IMR-90 (cell line): ENCODE results near the gene NPTX2. TPM values are rescaled to one million over a fixed set of nuclear protein-coding genes. Genes with fewer than 3 reads are reported as not detected.

ENCODE experiments used
- ATAC-seq: fragments of 200-7000 bp; cut with Tn5 transposase; 2 replicates; pipeline ENCODE4 v1.9.1; 2020; ENCODE audit warnings: low read depth, mild to moderate bottlenecking, moderate library complexity
- BruUV-seq: library from RNA; stranded (reverse); fragments of 400-500 nt; replicated peaks from 2 replicates; lab custom pipeline; 2021; lab: Mats Ljungman, UMichigan
- CTCF ChIA-PET: fragments of 300-600 bp; formaldehyde crosslinking; extraction: SDS; loops from one replicate; lab custom pipeline; 2021; ENCODE audit warnings: antibody characterized with exemption; lab: Yijun Ruan, JAX
- POLR2A ChIA-PET: fragments of 300-600 bp; sonication (Branson Sonifier 250); formaldehyde crosslinking; loops from one replicate; lab custom pipeline; 2022; ENCODE audit warnings: antibody characterized with exemption; ENCODE audit not compliant: unreplicated experiment; lab: Charles Lee
- DNase-seq: peaks from one replicate; pipeline ENCODE4 v3.0.0; 2013
- H2AFZ ChIP-seq: replicated peaks from 2 replicates; pipeline ENCODE3; 2013; ENCODE audit warnings: low read length, mild to moderate bottlenecking; ENCODE audit not compliant: poor library complexity
- H2AK5ac ChIP-seq: 2 replicates; pipeline ENCODE4 v1.6.1; 2013; ENCODE audit warnings: low read depth, low read length, inconsistent platforms
- H2AK9ac ChIP-seq: replicated peaks from 2 replicates; pipeline ENCODE3; 2013; ENCODE audit warnings: mild to moderate bottlenecking, low read depth, low read length, moderate library complexity; ENCODE audit not compliant: poor library complexity
- H2BK120ac ChIP-seq: 2 replicates; pipeline ENCODE4 v1.6.1; 2013; ENCODE audit warnings: low read depth, low read length, inconsistent platforms
- H2BK15ac ChIP-seq: 3 replicates; pipeline ENCODE4 v1.6.1; 2013; ENCODE audit warnings: low read depth, low read length, inconsistent platforms
- H2BK20ac ChIP-seq: 2 replicates; pipeline ENCODE4 v1.6.1; 2013; ENCODE audit warnings: low read depth, mild to moderate bottlenecking, inconsistent platforms, low read length, moderate library complexity
- H2BK5ac ChIP-seq: 2 replicates; pipeline ENCODE4 v1.6.1; 2013; ENCODE audit warnings: mild to moderate bottlenecking, low read depth, low read length, inconsistent platforms; ENCODE audit not compliant: poor library complexity, severe bottlenecking
- H3K14ac ChIP-seq: replicated peaks from 2 replicates; pipeline ENCODE4 v1.6.1; 2013; ENCODE audit warnings: low read depth, low read length, inconsistent platforms
- H3K18ac ChIP-seq: 2 replicates; pipeline ENCODE4 v1.6.1; 2013; ENCODE audit warnings: low read depth, low read length, control low read depth
- H3K23ac ChIP-seq: 2 replicates; pipeline ENCODE4 v1.6.1; 2013; ENCODE audit warnings: low read depth, low read length, inconsistent platforms
- H3K27ac ChIP-seq: 2 replicates; pipeline ENCODE4 v1.5.1; 2013; ENCODE audit warnings: mild to moderate bottlenecking, control low read depth, low read length; ENCODE audit not compliant: insufficient read depth
- H3K27me3 ChIP-seq: 2 replicates; pipeline ENCODE4 v1.6.1; 2013; ENCODE audit warnings: low read length; ENCODE audit not compliant: control insufficient read depth, insufficient read depth
- H3K36me3 ChIP-seq: 2 replicates; pipeline ENCODE4 v1.6.1; 2013; ENCODE audit warnings: low read length, mixed read lengths; ENCODE audit not compliant: control insufficient read depth, insufficient read depth
- H3K4ac ChIP-seq: 2 replicates; pipeline ENCODE4 v1.6.1; 2013; ENCODE audit warnings: low read depth, low read length, inconsistent platforms
- H3K4me1 ChIP-seq: 2 replicates; pipeline ENCODE4 v1.6.1; 2013; ENCODE audit warnings: low read length, mixed read lengths; ENCODE audit not compliant: control insufficient read depth, insufficient read depth
- H3K4me2 ChIP-seq: 2 replicates; pipeline ENCODE4 v1.6.1; 2013; ENCODE audit warnings: low read depth, mild to moderate bottlenecking, control low read depth, low read length, moderate library complexity
- H3K4me3 ChIP-seq: 2 replicates; pipeline ENCODE4 v1.5.1; 2013; ENCODE audit warnings: low read depth, mild to moderate bottlenecking, control low read depth, low read length, moderate library complexity; ENCODE audit not compliant: insufficient read depth
- H3K56ac ChIP-seq: 2 replicates; pipeline ENCODE4 v1.6.1; 2013; ENCODE audit warnings: low read length, inconsistent platforms; ENCODE audit not compliant: insufficient read depth; ENCODE audit errors: extremely low read depth
- H3K79me1 ChIP-seq, 2 experiments: 2 replicates each; pipeline ENCODE4 v1.6.1; 2013; ENCODE audit warnings: low read length in 2 of 2, inconsistent platforms in 1 of 2, low read depth in 1 of 2
- H3K9ac ChIP-seq: 2 replicates; pipeline ENCODE4 v1.6.1; 2013; ENCODE audit warnings: low read depth, low read length, control low read depth
- H3K9me1 ChIP-seq: 2 replicates; pipeline ENCODE4 v1.6.1; 2013; ENCODE audit warnings: low read length, inconsistent platforms; ENCODE audit not compliant: insufficient read depth
- H3K9me3 ChIP-seq: 2 replicates; pipeline ENCODE4 v1.6.1; 2013; ENCODE audit warnings: low read length; ENCODE audit not compliant: control insufficient read depth, insufficient read depth
- H4K20me1 ChIP-seq: 2 replicates; pipeline ENCODE4 v1.6.1; 2013; ENCODE audit warnings: low read length, inconsistent platforms; ENCODE audit not compliant: insufficient read depth
- H4K5ac ChIP-seq: 2 replicates; pipeline ENCODE4 v1.6.1; 2013; ENCODE audit warnings: mild to moderate bottlenecking, low read depth, low read length, control low read depth
- H4K8ac ChIP-seq, 2 experiments: 2 replicates each; pipeline ENCODE4 v1.6.1; 2013; ENCODE audit warnings: low read depth in 2 of 2, low read length in 2 of 2, control low read depth in 1 of 2, inconsistent platforms in 1 of 2
- H4K91ac ChIP-seq: 2 replicates; pipeline ENCODE4 v1.6.1; 2013; ENCODE audit warnings: low read depth, low read length, inconsistent platforms; ENCODE audit not compliant: insufficient read depth
- BHLHE40 ChIP-seq: fragments of 150-350 bp; IDR thresholded peaks from 2 replicates; pipeline ENCODE4 v1.6.1; 2016; ENCODE audit warnings: mild to moderate bottlenecking, low read depth, low read length
- CEBPB ChIP-seq: IDR thresholded peaks from 2 replicates; pipeline ENCODE4 v1.6.1; 2012; ENCODE audit warnings: low read depth, low read length, improper control_type of control experiment
- CHD1 ChIP-seq: IDR thresholded peaks from 2 replicates; pipeline ENCODE4 v1.6.1; 2012; ENCODE audit warnings: low read depth, low read length, improper control_type of control experiment
- CTCF ChIP-seq: conservative IDR thresholded peaks from 2 replicates; pipeline ENCODE4 v1.5.1; 2012; ENCODE audit warnings: mild to moderate bottlenecking, low read depth, low read length, improper control_type of control experiment
- ELK1 ChIP-seq: fragments of 150-350 bp; IDR thresholded peaks from 2 replicates; pipeline ENCODE4 v1.6.1; 2016; ENCODE audit warnings: low read depth, mild to moderate bottlenecking, low read length, moderate library complexity, borderline replicate concordance
- FOS ChIP-seq: fragments of 150-350 bp; IDR thresholded peaks from 2 replicates; pipeline ENCODE4 v1.6.1; 2016; ENCODE audit warnings: low read depth, low read length
- MAFK ChIP-seq: IDR thresholded peaks from 2 replicates; pipeline ENCODE4 v1.6.1; 2012; ENCODE audit warnings: low read depth, low read length, improper control_type of control experiment
- MAZ ChIP-seq: IDR thresholded peaks from 2 replicates; pipeline ENCODE4 v1.6.1; 2012; ENCODE audit warnings: low read depth, mild to moderate bottlenecking, low read length, improper control_type of control experiment, moderate library complexity, borderline replicate concordance
- MXI1 ChIP-seq: IDR thresholded peaks from 2 replicates; pipeline ENCODE4 v1.6.1; 2012; ENCODE audit warnings: low read depth, mild to moderate bottlenecking, low read length, moderate library complexity, borderline replicate concordance
- NFE2L2 ChIP-seq: fragments of 150-350 bp; IDR thresholded peaks from 2 replicates; pipeline ENCODE4 v1.6.1; 2016; ENCODE audit warnings: low read depth, mild to moderate bottlenecking, low read length
- POLR2A ChIP-seq: IDR thresholded peaks from 2 replicates; pipeline ENCODE4 v1.6.1; 2012; ENCODE audit warnings: mild to moderate bottlenecking, low read depth, low read length
- RAD21 ChIP-seq: IDR thresholded peaks from 2 replicates; pipeline ENCODE4 v1.6.1; 2012; ENCODE audit warnings: low read length, improper control_type of control experiment
- RCOR1 ChIP-seq: IDR thresholded peaks from 2 replicates; pipeline ENCODE4 v1.6.1; 2012; ENCODE audit warnings: mild to moderate bottlenecking, low read length, improper control_type of control experiment; ENCODE audit not compliant: insufficient replicate concordance
- RFX5 ChIP-seq: IDR thresholded peaks from 2 replicates; pipeline ENCODE4 v1.8.0; 2012; ENCODE audit warnings: low read depth, mild to moderate bottlenecking, low read length, moderate library complexity
- SMC3 ChIP-seq: fragments of 150-350 bp; IDR thresholded peaks from 2 replicates; pipeline ENCODE4 v1.6.1; 2016; ENCODE audit warnings: low read depth, mild to moderate bottlenecking, antibody characterized with exemption, low read length, moderate library complexity
- USF2 ChIP-seq: fragments of 150-350 bp; IDR thresholded peaks from 2 replicates; pipeline ENCODE4 v1.6.1; 2017; ENCODE audit warnings: mild to moderate bottlenecking, antibody characterized with exemption, low read length, low read depth
- WGBS, 2 experiments: methylation state at CpG; one replicate each; pipeline versions ENCODE4 v1.1.5 to v1.1.7; 2013; ENCODE audit warnings: missing lambda C conversion rate in 2 of 2; ENCODE audit not compliant: insufficient read length in 1 of 2; ENCODE audit errors: extremely low coverage in 2 of 2; 5-methylcytosine and 5-hydroxymethylcytosine counted together
- dilution Hi-C: fragments of 300-500 bp; cut with HindIII; formaldehyde crosslinking; loops from one replicate; pipeline ENCODE4 v1.14.3; 2018; ENCODE audit warnings: low sequenced_read_pairs; ENCODE audit not compliant: unreplicated experiment
- in situ Hi-C: fragments of 300-500 bp; cut with MboI; formaldehyde crosslinking; loops from 3 replicates; pipeline ENCODE4 v1.14.3; 2019; ENCODE audit warnings: low sequenced_read_pairs, inconsistent platforms, mixed read lengths
- intact Hi-C: fragments of 100-400 bp; cut with micrococcal nuclease; formaldehyde crosslinking; loops from 2 replicates; pipeline ENCODE4 v1.10.0; 2022
- polyA plus RNA-seq, 3 experiments: library from polyadenylated mRNA; depleted of rRNA; stranded (reverse); fragments of >200 nt; gene quantifications; 2 replicates each; pipeline ENCODE4 v1.2.3, GENCODE V29; 2012; ENCODE audit warnings: low replicate concordance in 1 of 3
- total RNA-seq: library from RNA; depleted of rRNA; stranded (reverse); fragments of >200 nt; gene quantifications from 2 replicates; pipeline ENCODE4 v1.2.3, GENCODE V29; 2012

The NPTX2 gene
- total and polyA plus RNA-seq, 2 of the 4 experiments (the other 2 are of a cell fraction) = under 0.01 to 0.03 TPM

- Histone ChIP-seq H3K36me3 (no peaks in the 10 kb centered on the region), H3K9ac (no peak overlapping the region), H3K4me1 (no peaks in the 10 kb centered on the region), H4K5ac (no peak overlapping the region), H2BK5ac (no peak overlapping the region), H3K23ac (no peak overlapping the region), H3K4ac (no peak overlapping the region), H3K9me3 (no peaks in the 10 kb centered on the region), H3K18ac (no peak overlapping the region), H4K20me1 (no peaks in the 10 kb centered on the region), H3K9me1 (no peaks in the 10 kb centered on the region), H4K91ac (no peak overlapping the region), H3K4me2 (no peak overlapping the region), H3K27me3 (no peaks in the 10 kb centered on the region), H3K14ac (no peak overlapping the region), H2AK5ac (no peak overlapping the region), H2BK120ac (no peak overlapping the region), H2BK20ac (no peak overlapping the region), H2AFZ (no peak overlapping the region), H4K8ac (no peak overlapping the region), H2AK9ac (no peak overlapping the region), H3K27ac (no peak overlapping the region), H3K79me1 (no peaks in the 10 kb centered on the region), H3K56ac (no peak overlapping the region), H3K4me3 (no peak overlapping the region), H2BK15ac (no peak overlapping the region)
- in situ Hi-C loops = no loop called here
- ChIA-PET POLR2A (no interaction called here), CTCF (no interaction called here)
- intact Hi-C loops = no loop called here
- no CpG with 5 or more reads among the region's 3 CpGs for WGBS, 2 experiments
- ATAC-seq (no peak), DNase-seq (no peak)
- TF ChIP-seq NFE2L2 = no peak
- TF ChIP-seq ELK1 = no peak
- TF ChIP-seq RFX5 = no peak
- TF ChIP-seq RAD21 = no peak
- TF ChIP-seq BHLHE40 = no peak
- TF ChIP-seq MAFK = no peak
- no peak for TF ChIP-seq POLR2A
- no peak for TF ChIP-seq FOS
- TF ChIP-seq CEBPB = no peak
- TF ChIP-seq SMC3 = no peak
- TF ChIP-seq CTCF = no peak
- no peak for TF ChIP-seq USF2
- no peak for TF ChIP-seq MAZ
- no peak for TF ChIP-seq CHD1
- no peak for TF ChIP-seq MXI1
- TF ChIP-seq RCOR1 = no peak
- BruUV-seq = no TSS peak
- dilution Hi-C loops = no loop called here
Observed at GRCh38 chr7:98602755-98603398, 14.2 kb upstream of the NPTX2 start.
